Measurements from ENCODE around the gene FBRSL1.

GRCh38 chr12:132458846-132459641, 30.9 kb upstream of the FBRSL1 start:
- TF ChIP-seq POLR2AphosphoS5 (IDR thresholded peaks at IDR 0.05; ENCODE audit: insufficient read depth, low read depth, low read length) (no peak), EZH2 (IDR thresholded peaks at IDR 0.05; ENCODE audit: borderline replicate concordance, low read depth, low read length, severe bottlenecking) (no peak), MAX (IDR thresholded peaks at IDR 0.05; ENCODE audit: insufficient read depth, insufficient read length) (no peak)
